ENCODE results near the gene DMBX1. TPM values are rescaled to one million over a fixed set of nuclear protein-coding genes. Genes with fewer than 3 reads are reported as not detected.

Gene DMBX1
- polyA plus RNA-seq, 1 of the 3 experiments (the other 2 are of a cell fraction), result not detected

DNA sequence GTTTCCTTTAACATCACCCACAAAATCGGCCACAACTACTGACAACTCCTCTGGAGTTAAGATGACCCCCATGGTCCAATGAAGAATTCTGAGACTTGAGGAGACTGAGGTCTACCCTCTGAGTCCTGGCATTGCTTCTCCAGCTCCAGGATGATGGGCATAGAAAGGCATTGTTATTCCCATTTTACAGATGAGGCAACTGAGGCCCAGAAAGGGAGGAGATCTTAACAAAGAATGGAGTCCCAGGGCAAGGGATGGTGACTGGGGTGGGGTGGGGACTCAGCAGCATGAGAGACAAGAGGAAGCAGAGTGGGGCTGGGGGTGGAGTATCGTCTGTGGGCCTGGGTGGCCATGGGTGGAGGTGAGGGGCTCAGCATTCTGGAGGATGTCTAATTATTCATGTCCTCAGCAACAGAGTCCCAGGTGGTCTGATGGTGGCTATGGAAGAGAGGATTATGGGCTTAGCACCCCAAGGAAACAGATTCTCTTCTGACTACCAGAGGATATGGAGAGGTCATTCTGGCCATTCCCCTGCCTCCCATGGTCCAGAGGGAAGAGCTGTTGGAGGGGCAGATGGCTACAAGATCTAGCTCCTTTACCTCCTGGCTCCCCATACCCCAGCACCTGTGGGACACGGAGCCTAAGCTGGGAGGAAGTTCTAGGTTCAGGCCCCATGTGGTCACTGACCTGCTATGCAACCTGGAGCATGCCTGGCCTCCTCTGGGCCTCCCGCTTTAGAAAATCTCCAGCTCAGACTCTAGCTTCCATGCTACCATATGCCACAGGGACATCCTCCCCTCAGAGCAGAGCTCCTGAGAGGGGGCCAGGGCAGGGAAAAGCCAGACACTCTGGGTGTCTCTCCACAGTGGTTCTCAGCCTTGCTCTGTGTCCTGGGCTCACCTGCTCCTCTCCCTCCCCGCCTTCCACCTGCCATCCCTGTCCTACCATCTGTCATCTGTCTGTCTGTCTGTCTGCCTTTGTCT, 37.4 kb upstream of the DMBX1 start (continued):
- TF ChIP-seq MXI1 (IDR thresholded peaks at IDR 0.05; ENCODE audit: low read depth, low read length) (no peak), EP300 (IDR thresholded peaks at IDR 0.05; ENCODE audit: borderline replicate concordance in 1 of 2, low read depth in 1 of 2, low read length in 1 of 2) (no peak), FOXJ3 (CRISPR knock-in tag; IDR thresholded peaks at IDR 0.05) (no peak), GATA2 (CRISPR knock-in tag; IDR thresholded peaks at IDR 0.05) (no peak), YY1 (IDR thresholded peaks at IDR 0.05; ENCODE audit: low read depth) (no peak), SMC3 (IDR thresholded peaks at IDR 0.05; ENCODE audit: low read depth, low read length) (no peak)
- TF ChIP-seq, protein P1, sequence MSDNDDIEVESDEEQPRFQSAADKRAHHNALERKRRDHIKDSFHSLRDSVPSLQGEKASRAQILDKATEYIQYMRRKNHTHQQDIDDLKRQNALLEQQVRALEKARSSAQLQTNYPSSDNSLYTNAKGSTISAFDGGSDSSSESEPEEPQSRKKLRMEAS (IDR thresholded peaks at IDR 0.05; ENCODE audit: low read depth), result no peak
- TF ChIP-seq, protein P2, sequence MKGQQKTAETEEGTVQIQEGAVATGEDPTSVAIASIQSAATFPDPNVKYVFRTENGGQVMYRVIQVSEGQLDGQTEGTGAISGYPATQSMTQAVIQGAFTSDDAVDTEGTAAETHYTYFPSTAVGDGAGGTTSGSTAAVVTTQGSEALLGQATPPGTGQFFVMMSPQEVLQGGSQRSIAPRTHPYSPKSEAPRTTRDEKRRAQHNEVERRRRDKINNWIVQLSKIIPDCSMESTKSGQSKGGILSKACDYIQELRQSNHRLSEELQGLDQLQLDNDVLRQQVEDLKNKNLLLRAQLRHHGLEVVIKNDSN (IDR thresholded peaks at IDR 0.05; ENCODE audit: borderline replicate concordance, low read depth), result no peak

DNA sequence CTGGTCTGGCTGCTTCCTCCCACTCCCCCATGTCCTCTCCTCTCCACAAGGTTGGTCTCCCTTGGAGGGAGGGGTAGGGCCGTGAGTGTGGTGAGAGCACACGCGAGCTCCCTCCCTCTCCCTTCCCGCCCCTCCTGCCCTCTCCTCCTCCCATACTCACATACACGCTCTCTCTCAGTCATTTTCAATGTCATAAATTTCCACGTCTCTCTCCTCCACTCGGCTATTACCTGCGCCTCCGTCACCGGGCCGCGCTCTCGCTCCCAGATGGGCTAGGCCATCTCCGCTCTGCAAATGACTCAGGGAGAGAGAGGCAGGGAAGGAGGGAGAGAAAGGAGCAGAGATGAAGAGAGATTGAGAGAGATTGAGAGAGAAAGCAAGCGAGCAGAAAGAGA, 36.7 kb upstream of the DMBX1 start:
- H3K27me3 ChIP-seq (ENCODE audit: insufficient read depth), result peaks cover 9% of the 10 kb centered on the region; the same call in 1 of the 2 replicates
- WGBS (ENCODE audit: low lambda C conversion rate), result 82% methylated on average over 15 of the region's 15 CpGs
- H3K4me3 ChIP-seq (ENCODE audit: low read depth in 2 of 2, low read length in 1 of 2), result no peak overlapping the region
- H2AFZ ChIP-seq (ENCODE audit: low read depth), result no peak overlapping the region
- H3K9ac ChIP-seq, result no peak overlapping the region
- H3K4me2 ChIP-seq, result no peak overlapping the region
- no peak for DNase-seq
- POLR2A ChIA-PET, result no interaction called here
- peaks cover 0 to 7% of the 10 kb centered on the region in 2 experiments; a peak in 1 of 4 replicates for H3K4me1 ChIP-seq (ENCODE audit: control insufficient read depth in 1 of 2, insufficient read depth in 2 of 2, low read depth in 1 of 2, low read length in 1 of 2)
- no peaks in the 10 kb centered on the region for H3K9me3 ChIP-seq
- H4K20me1 ChIP-seq (ENCODE audit: insufficient read depth), result no peaks in the 10 kb centered on the region
- H3K9me2 ChIP-seq, result no peaks in the 10 kb centered on the region
- no peaks in the 10 kb centered on the region for H3F3A ChIP-seq (replicated peaks; ENCODE audit: insufficient read depth)
- CTCF ChIA-PET, result interaction anchor here (0.9 to 11.5 kb wide), 3 partner anchors 11 to 81 kb away, joined by 5 to 496 read pairs (median 7); a partner anchor contains a TSS
- no peaks in the 10 kb centered on the region for H3K36me3 ChIP-seq (replicated peaks in 1 of 2; ENCODE audit: control insufficient read depth in 1 of 2, insufficient read depth in 2 of 2, low read length in 1 of 2)
- no peak for TF ChIP-seq FOXM1 (IDR thresholded peaks at IDR 0.05; ENCODE audit: low read depth)
- TF ChIP-seq YY1 (IDR thresholded peaks at IDR 0.05; ENCODE audit: low read depth), result no peak
- no peak for TF ChIP-seq FOXJ3 (CRISPR knock-in tag; IDR thresholded peaks at IDR 0.05)
- TF ChIP-seq, protein P3, sequence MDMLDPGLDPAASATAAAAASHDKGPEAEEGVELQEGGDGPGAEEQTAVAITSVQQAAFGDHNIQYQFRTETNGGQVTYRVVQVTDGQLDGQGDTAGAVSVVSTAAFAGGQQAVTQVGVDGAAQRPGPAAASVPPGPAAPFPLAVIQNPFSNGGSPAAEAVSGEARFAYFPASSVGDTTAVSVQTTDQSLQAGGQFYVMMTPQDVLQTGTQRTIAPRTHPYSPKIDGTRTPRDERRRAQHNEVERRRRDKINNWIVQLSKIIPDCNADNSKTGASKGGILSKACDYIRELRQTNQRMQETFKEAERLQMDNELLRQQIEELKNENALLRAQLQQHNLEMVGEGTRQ (IDR thresholded peaks at IDR 0.05; ENCODE audit: borderline replicate concordance, low read depth, low read length), result no peak
- no peak for TF ChIP-seq NRF1 (IDR thresholded peaks at IDR 0.05; ENCODE audit: low read depth, low read length)
- TF ChIP-seq RXRA (IDR thresholded peaks at IDR 0.05; ENCODE audit: borderline replicate concordance, low read depth), result no peak
- no peak for TF ChIP-seq SMC3 (IDR thresholded peaks at IDR 0.05; ENCODE audit: low read depth, low read length)
- no peak for TF ChIP-seq FOSL2 (IDR thresholded peaks at IDR 0.05; ENCODE audit: borderline replicate concordance, low read depth)
- no peak for TF ChIP-seq TCF12 (IDR thresholded peaks at IDR 0.05)
- TF ChIP-seq, protein P4, sequence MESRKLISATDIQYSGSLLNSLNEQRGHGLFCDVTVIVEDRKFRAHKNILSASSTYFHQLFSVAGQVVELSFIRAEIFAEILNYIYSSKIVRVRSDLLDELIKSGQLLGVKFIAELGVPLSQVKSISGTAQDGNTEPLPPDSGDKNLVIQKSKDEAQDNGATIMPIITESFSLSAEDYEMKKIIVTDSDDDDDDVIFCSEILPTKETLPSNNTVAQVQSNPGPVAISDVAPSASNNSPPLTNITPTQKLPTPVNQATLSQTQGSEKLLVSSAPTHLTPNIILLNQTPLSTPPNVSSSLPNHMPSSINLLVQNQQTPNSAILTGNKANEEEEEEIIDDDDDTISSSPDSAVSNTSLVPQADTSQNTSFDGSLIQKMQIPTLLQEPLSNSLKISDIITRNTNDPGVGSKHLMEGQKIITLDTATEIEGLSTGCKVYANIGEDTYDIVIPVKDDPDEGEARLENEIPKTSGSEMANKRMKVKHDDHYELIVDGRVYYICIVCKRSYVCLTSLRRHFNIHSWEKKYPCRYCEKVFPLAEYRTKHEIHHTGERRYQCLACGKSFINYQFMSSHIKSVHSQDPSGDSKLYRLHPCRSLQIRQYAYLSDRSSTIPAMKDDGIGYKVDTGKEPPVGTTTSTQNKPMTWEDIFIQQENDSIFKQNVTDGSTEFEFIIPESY (IDR thresholded peaks at IDR 0.05; ENCODE audit: borderline replicate concordance, low read depth), result no peak
- TF ChIP-seq EP300 (IDR thresholded peaks at IDR 0.05; ENCODE audit: borderline replicate concordance in 1 of 2, low read depth in 1 of 2, low read length in 1 of 2), result no peak
- no peak for TF ChIP-seq SIN3A (IDR thresholded peaks at IDR 0.05; ENCODE audit: borderline replicate concordance, low read depth, low read length)
- TF ChIP-seq NFIC (IDR thresholded peaks at IDR 0.05; ENCODE audit: borderline replicate concordance), result no peak
- no peaks in the 10 kb centered on the region for H3K79me2 ChIP-seq (ENCODE audit: insufficient read depth)
- H3K27ac ChIP-seq (ENCODE audit: low read depth in 2 of 2, low read length in 1 of 2), result no peak overlapping the region
